ENCODE data around the gene KRTAP5-3. TPM values are rescaled to one million over a fixed set of nuclear protein-coding genes. Genes with fewer than 3 reads are reported as not detected.
A peak's percentile ranks its signal among the peaks of the same experiment; 100 is the strongest.

Gene KRTAP5-3
- polyA plus RNA-seq, 4 donors, result not detected

GRCh38 chr11:1629326-1630185 lies 21.3 kb upstream of the KRTAP5-3 start, which contains the start of gene KRTAP5-5:
Gene KRTAP5-5, plus strand, starts transcription at chr11:1629775. Its CDS starts 66 bp downstream, at chr11:1629841.
- WGBS, 3 donors, result 73 to 81% (median 73%) methylated on average over 21 to 26 of the region's 26 CpGs
- no peaks in the 10 kb centered on the region for H3K9me3 ChIP-seq (ENCODE audit: control insufficient read depth in 2 of 2, insufficient read depth in 1 of 2, low read depth in 1 of 2, low read length in 1 of 2)
- no peak within 1 kb of the TSS for H3K27ac ChIP-seq (ENCODE audit: low read depth in 1 of 3, low read length in 2 of 3)
- H3K36me3 ChIP-seq (ENCODE audit: control insufficient read depth in 3 of 3, insufficient read depth in 2 of 3, low read depth in 1 of 3, low read length in 3 of 3), result no peaks in the 10 kb centered on the region
- DNase-seq, result no peak
- peaks cover 0 to 47% (median 9%) of the 10 kb centered on the region in 3 donors for H3K27me3 ChIP-seq (ENCODE audit: control insufficient read depth in 3 of 3, insufficient read depth in 3 of 3, low read length in 3 of 3)
- no peaks in the 10 kb centered on the region for H3K4me1 ChIP-seq (ENCODE audit: control insufficient read depth in 3 of 3, insufficient read depth in 2 of 3, low read depth in 1 of 3, low read length in 2 of 3)
- no peak within 1 kb of the TSS for H3K4me3 ChIP-seq (ENCODE audit: low read depth in 1 of 3, low read length in 3 of 3)
- no peak for FAIRE-seq

GRCh38 chr11:1628506-1629325 lies 20.5 kb upstream of the KRTAP5-3 start:
- no peaks in the 10 kb centered on the region for H3K36me3 ChIP-seq (ENCODE audit: control insufficient read depth in 3 of 3, insufficient read depth in 2 of 3, low read depth in 1 of 3, low read length in 3 of 3)
- DNase-seq (peak; percentile 37 to 71), FAIRE-seq (no peak)
- no peak overlapping the region for H3K27ac ChIP-seq (ENCODE audit: low read depth in 1 of 3, low read length in 2 of 3)
- H3K4me3 ChIP-seq (ENCODE audit: low read depth in 1 of 3, low read length in 3 of 3), result no peak overlapping the region
- no peaks in the 10 kb centered on the region for H3K9me3 ChIP-seq (ENCODE audit: control insufficient read depth in 2 of 2, insufficient read depth in 1 of 2, low read depth in 1 of 2, low read length in 1 of 2)
- no peaks in the 10 kb centered on the region for H3K4me1 ChIP-seq (ENCODE audit: control insufficient read depth in 3 of 3, insufficient read depth in 2 of 3, low read depth in 1 of 3, low read length in 2 of 3)
- H3K27me3 ChIP-seq (ENCODE audit: control insufficient read depth in 3 of 3, insufficient read depth in 3 of 3, low read length in 3 of 3), result peaks cover 2 to 44% (median 7%) of the 10 kb centered on the region in 3 donors
- WGBS, 3 donors, result 27 to 29% (median 28%) methylated on average over 35 of the region's 35 CpGs

GRCh38 chr11:1625541-1625940 lies 17.3 kb upstream of the KRTAP5-3 start:
- no peak for DNase-seq
- WGBS, 3 donors, result 84 to 87% (median 84%) methylated on average over 13 of the region's 13 CpGs
- H3K27me3 ChIP-seq (ENCODE audit: control insufficient read depth in 3 of 3, insufficient read depth in 3 of 3, low read length in 3 of 3), result peaks cover 2 to 29% (median 5%) of the 10 kb centered on the region in 3 donors
- H3K36me3 ChIP-seq (ENCODE audit: control insufficient read depth in 3 of 3, insufficient read depth in 2 of 3, low read depth in 1 of 3, low read length in 3 of 3), result no peaks in the 10 kb centered on the region
- H3K4me1 ChIP-seq (ENCODE audit: control insufficient read depth in 3 of 3, insufficient read depth in 2 of 3, low read depth in 1 of 3, low read length in 2 of 3), result peaks cover 0 to 3% (median 0%) of the 10 kb centered on the region in 3 donors
- no peaks in the 10 kb centered on the region for H3K9me3 ChIP-seq (ENCODE audit: control insufficient read depth in 2 of 2, insufficient read depth in 1 of 2, low read depth in 1 of 2, low read length in 1 of 2)
- no peak for FAIRE-seq
- no peak overlapping the region for H3K4me3 ChIP-seq (ENCODE audit: low read depth in 1 of 3, low read length in 3 of 3)
- no peak overlapping the region for H3K27ac ChIP-seq (ENCODE audit: low read depth in 1 of 3, low read length in 2 of 3)

GRCh38 chr11:1624621-1625020 lies 16.4 kb upstream of the KRTAP5-3 start:
- Histone ChIP-seq H3K9me3 (ENCODE audit: control insufficient read depth in 2 of 2, insufficient read depth in 1 of 2, low read depth in 1 of 2, low read length in 1 of 2) (no peaks in the 10 kb centered on the region), H3K4me3 (ENCODE audit: low read depth in 1 of 3, low read length in 3 of 3) (no peak overlapping the region), H3K27me3 (ENCODE audit: control insufficient read depth in 3 of 3, insufficient read depth in 3 of 3, low read length in 3 of 3) (peaks cover 0 to 26% (median 5%) of the 10 kb centered on the region in 3 donors)

GRCh38 chr11:1623716-1624115 lies 15.5 kb upstream of the KRTAP5-3 start:
- H3K27ac ChIP-seq (ENCODE audit: low read depth in 1 of 3, low read length in 2 of 3), result no peak overlapping the region
- no peak overlapping the region for H3K4me3 ChIP-seq (ENCODE audit: low read depth in 1 of 3, low read length in 3 of 3)
- DNase-seq, result no peak
- no peaks in the 10 kb centered on the region for H3K36me3 ChIP-seq (ENCODE audit: control insufficient read depth in 3 of 3, insufficient read depth in 2 of 3, low read depth in 1 of 3, low read length in 3 of 3)
- peaks cover 0 to 3% (median 0%) of the 10 kb centered on the region in 3 donors for H3K4me1 ChIP-seq (ENCODE audit: control insufficient read depth in 3 of 3, insufficient read depth in 2 of 3, low read depth in 1 of 3, low read length in 2 of 3)
- H3K9me3 ChIP-seq (ENCODE audit: control insufficient read depth in 2 of 2, insufficient read depth in 1 of 2, low read depth in 1 of 2, low read length in 1 of 2), result no peaks in the 10 kb centered on the region
- peaks cover 0 to 20% (median 5%) of the 10 kb centered on the region in 3 donors for H3K27me3 ChIP-seq (ENCODE audit: control insufficient read depth in 3 of 3, insufficient read depth in 3 of 3, low read length in 3 of 3)
- FAIRE-seq, result no peak
- 85 to 96% (median 86%) methylated on average over 9 of the region's 9 CpGs for whole genome bisulfite sequencing, 3 donors

More at GRCh38 chr11:1624621-1625020, 16.4 kb upstream of the KRTAP5-3 start:
- no peak overlapping the region for H3K27ac ChIP-seq (ENCODE audit: low read depth in 1 of 3, low read length in 2 of 3)
- no peak for DNase-seq
- no peaks in the 10 kb centered on the region for H3K36me3 ChIP-seq (ENCODE audit: control insufficient read depth in 3 of 3, insufficient read depth in 2 of 3, low read depth in 1 of 3, low read length in 3 of 3)
- 83 to 91% (median 89%) methylated on average over 16 of the region's 16 CpGs for WGBS, 3 donors
- no peak for FAIRE-seq
- peaks cover 0 to 3% (median 0%) of the 10 kb centered on the region in 3 donors for H3K4me1 ChIP-seq (ENCODE audit: control insufficient read depth in 3 of 3, insufficient read depth in 2 of 3, low read depth in 1 of 3, low read length in 2 of 3)

- no peaks in the 10 kb centered on the region for H3K9me3 ChIP-seq (ENCODE audit: control insufficient read depth in 2 of 2, insufficient read depth in 1 of 2, low read depth in 1 of 2, low read length in 1 of 2)
- H3K4me1 ChIP-seq (ENCODE audit: control insufficient read depth in 3 of 3, insufficient read depth in 2 of 3, low read depth in 1 of 3, low read length in 2 of 3), result peaks cover 0 to 3% (median 0%) of the 10 kb centered on the region in 3 donors
- peak; percentile 62 to 72 for DNase-seq
- H3K36me3 ChIP-seq (ENCODE audit: control insufficient read depth in 3 of 3, insufficient read depth in 2 of 3, low read depth in 1 of 3, low read length in 3 of 3), result no peaks in the 10 kb centered on the region
- no peak for FAIRE-seq
- H3K27ac ChIP-seq (ENCODE audit: low read depth in 1 of 3, low read length in 2 of 3), result no peak within 1 kb of the TSS
- H3K4me3 ChIP-seq (ENCODE audit: low read depth in 1 of 3, low read length in 3 of 3), result no peak within 1 kb of the TSS
- 0 to 34% (median 17%) methylated on average over 1 of the region's 1 CpG for WGBS, 3 donors
- peaks cover 0 to 13% (median 5%) of the 10 kb centered on the region in 3 donors for H3K27me3 ChIP-seq (ENCODE audit: control insufficient read depth in 3 of 3, insufficient read depth in 3 of 3, low read length in 3 of 3)
Measured at GRCh38 chr11:1622086-1622485, 13.8 kb upstream of the KRTAP5-3 start, which contains the start of gene KRTAP5-4. Gene KRTAP5-4, minus strand, starts transcription at chr11:1622138. Its CDS starts 45 bp downstream, at chr11:1622093.

GRCh38 chr11:1619449-1619848 lies 11.2 kb upstream of the KRTAP5-3 start:
- Histone ChIP-seq H3K4me3 (ENCODE audit: low read depth in 1 of 3, low read length in 3 of 3) (no peak overlapping the region), H3K27ac (ENCODE audit: low read depth in 1 of 3, low read length in 2 of 3) (no peak overlapping the region), H3K27me3 (ENCODE audit: control insufficient read depth in 3 of 3, insufficient read depth in 3 of 3, low read length in 3 of 3) (peaks cover 2 to 10% (median 5%) of the 10 kb centered on the region in 3 donors), H3K4me1 (ENCODE audit: control insufficient read depth in 3 of 3, insufficient read depth in 2 of 3, low read depth in 1 of 3, low read length in 2 of 3) (peaks cover 0 to 3% (median 0%) of the 10 kb centered on the region in 3 donors), H3K9me3 (ENCODE audit: control insufficient read depth in 2 of 2, insufficient read depth in 1 of 2, low read depth in 1 of 2, low read length in 1 of 2) (no peaks in the 10 kb centered on the region), H3K36me3 (ENCODE audit: control insufficient read depth in 3 of 3, insufficient read depth in 2 of 3, low read depth in 1 of 3, low read length in 3 of 3) (no peaks in the 10 kb centered on the region)
- DNase-seq (no peak), FAIRE-seq (no peak)
- 50 to 58% (median 57%) methylated on average over 10 of the region's 10 CpGs for WGBS, 3 donors

GRCh38 chr11:1618231-1618630 lies 10.0 kb upstream of the KRTAP5-3 start:
- Histone ChIP-seq H3K4me3 (ENCODE audit: low read depth in 1 of 3, low read length in 3 of 3) (no peak overlapping the region), H3K9me3 (ENCODE audit: control insufficient read depth in 2 of 2, insufficient read depth in 1 of 2, low read depth in 1 of 2, low read length in 1 of 2) (no peaks in the 10 kb centered on the region), H3K27me3 (ENCODE audit: control insufficient read depth in 3 of 3, insufficient read depth in 3 of 3, low read length in 3 of 3) (peaks cover 0 to 5% (median 3%) of the 10 kb centered on the region in 3 donors), H3K4me1 (ENCODE audit: control insufficient read depth in 3 of 3, insufficient read depth in 2 of 3, low read depth in 1 of 3, low read length in 2 of 3) (peaks cover 0 to 3% (median 0%) of the 10 kb centered on the region in 3 donors), H3K36me3 (ENCODE audit: control insufficient read depth in 3 of 3, insufficient read depth in 2 of 3, low read depth in 1 of 3, low read length in 3 of 3) (no peaks in the 10 kb centered on the region), H3K27ac (ENCODE audit: low read depth in 1 of 3, low read length in 2 of 3) (no peak overlapping the region)
- FAIRE-seq (no peak), DNase-seq (no peak)
- 82 to 89% (median 84%) methylated on average over 10 of the region's 10 CpGs for WGBS, 3 donors
